Uterus (tissue), 4 donors: ENCODE data around the gene UQCC2. TPM values are rescaled to one million over a fixed set of nuclear protein-coding genes. Genes with fewer than 3 reads are reported as not detected.

ENCODE experiments used
- DNase-seq, 2 donors: peaks; one replicate each; pipeline ENCODE4 v3.0.0-alpha.2; 2019 to 2020
- H3K27ac ChIP-seq, 2 donors: fragments of 200-600 bp; sonication (generic); 1 replicate in 1 of 2; 2 replicates in 1 of 2; pipeline ENCODE4 v1.5.1; 2016 to 2018
- H3K27me3 ChIP-seq, 2 donors: fragments of 200-600 bp; sonication (generic); one replicate each; pipeline ENCODE4 v1.5.1; 2018 to 2019; ENCODE audit warnings: control low read depth in 1 of 2
- H3K36me3 ChIP-seq, 2 donors: fragments of 200-600 bp; sonication (generic); one replicate each; pipeline ENCODE4 v1.5.1; 2019; ENCODE audit warnings: control low read depth in 1 of 2
- H3K4me1 ChIP-seq, 2 donors: fragments of 200-600 bp; sonication (generic); one replicate each; pipeline ENCODE4 v1.5.1; 2018 to 2019; ENCODE audit warnings: control low read depth in 1 of 2
- H3K4me3 ChIP-seq, 2 donors: fragments of 200-600 bp; sonication (generic); 1 replicate in 1 of 2; 2 replicates in 1 of 2; pipeline ENCODE4 v1.5.1; 2018 to 2019; ENCODE audit warnings: mild to moderate bottlenecking in 1 of 2
- H3K9me3 ChIP-seq, 2 donors: fragments of 200-600 bp; sonication (generic); one replicate each; pipeline ENCODE4 v1.5.1; 2019; ENCODE audit warnings: control low read depth in 1 of 2
- POLR2A ChIP-seq, 2 donors: fragments of 450-650 bp; IDR thresholded peaks; one replicate each; pipeline ENCODE4 v1.6.1; 2016; ENCODE audit warnings: antibody characterized with exemption in 2 of 2, mild to moderate bottlenecking in 1 of 2, moderate library complexity in 1 of 2
- intact Hi-C: fragments of 100-400 bp; cut with DNase I; formaldehyde crosslinking; loops from one replicate; pipeline ENCODE4 v1.15.1; 2023; ENCODE audit warnings: low total_unique reads
- total RNA-seq, 4 donors: library from RNA; depleted of rRNA in 3 of 4; stranded (reverse); fragments of >200 nt in 3 of 4; gene quantifications; one replicate each; pipeline versions ENCODE4 v1.1.0 to v1.2.4, GENCODE V29; 2014 to 2023
- TF ChIP-seq, protein P1 (sequence below), 4 experiments: fragments of 200-600 bp in 2 of 4; fragments of 450-650 bp in 2 of 4; sonication (generic) in 2 of 4; IDR thresholded peaks; one replicate each; pipeline ENCODE4 v1.5.1; 2016 to 2019; ENCODE audit warnings: antibody characterized with exemption in 4 of 4, mild to moderate bottlenecking in 2 of 4, moderate library complexity in 1 of 4
- donor health status: DM: yes; HTN: yes; CAD: no.

UQCC2 gene
- total RNA-seq, 4 donors from 2014 or later, result 10.0 to 63.2 (median 30.9) TPM

DNA sequence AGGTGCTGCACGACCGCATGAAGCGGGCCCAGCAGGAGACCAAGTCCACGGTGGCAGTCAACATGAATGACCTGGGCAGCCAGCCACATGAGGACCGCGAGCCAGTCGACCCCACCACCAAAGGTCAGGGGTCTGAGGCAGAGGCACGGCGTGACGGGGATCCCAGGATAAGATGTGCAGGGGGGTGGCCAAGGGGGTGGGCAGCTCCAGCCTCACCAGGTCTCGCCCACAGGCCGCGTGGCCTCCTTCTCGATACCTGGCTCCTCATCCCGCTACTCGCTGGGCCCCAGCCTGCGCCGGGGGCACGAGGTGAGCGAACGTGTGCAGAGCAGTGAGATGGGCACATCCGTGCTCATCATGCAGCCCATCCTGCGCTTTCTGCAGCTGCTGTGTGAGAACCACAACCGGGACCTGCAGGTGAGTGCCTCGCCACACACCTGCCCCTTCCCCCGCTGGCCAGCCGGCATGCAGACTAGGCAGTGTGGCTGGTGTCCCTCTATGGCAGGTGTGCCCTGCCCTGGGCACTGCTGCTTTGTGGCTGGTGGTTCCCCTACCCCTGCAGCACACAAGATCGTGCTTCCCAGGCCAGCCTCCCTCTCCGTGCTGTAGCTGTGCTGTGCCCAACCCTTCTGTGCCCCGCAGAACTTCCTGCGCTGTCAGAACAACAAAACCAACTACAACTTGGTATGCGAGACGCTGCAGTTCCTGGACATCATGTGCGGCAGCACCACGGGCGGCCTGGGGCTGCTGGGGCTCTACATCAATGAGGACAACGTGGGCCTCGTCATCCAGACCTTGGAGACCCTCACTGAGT lies 25.9 kb downstream of the UQCC2 start:
- intact Hi-C loops, result no loop called here
- no peak for DNase-seq
- Histone ChIP-seq H3K4me1 (no peaks in the 10 kb centered on the region), H3K36me3 (no peaks in the 10 kb centered on the region), H3K4me3 (no peak overlapping the region), H3K27me3 (no peaks in the 10 kb centered on the region), H3K9me3 (no peaks in the 10 kb centered on the region), H3K27ac (no peak overlapping the region)
- TF ChIP-seq POLR2A (IDR thresholded peaks at IDR 0.05), result no peak
- TF ChIP-seq, protein P1, sequence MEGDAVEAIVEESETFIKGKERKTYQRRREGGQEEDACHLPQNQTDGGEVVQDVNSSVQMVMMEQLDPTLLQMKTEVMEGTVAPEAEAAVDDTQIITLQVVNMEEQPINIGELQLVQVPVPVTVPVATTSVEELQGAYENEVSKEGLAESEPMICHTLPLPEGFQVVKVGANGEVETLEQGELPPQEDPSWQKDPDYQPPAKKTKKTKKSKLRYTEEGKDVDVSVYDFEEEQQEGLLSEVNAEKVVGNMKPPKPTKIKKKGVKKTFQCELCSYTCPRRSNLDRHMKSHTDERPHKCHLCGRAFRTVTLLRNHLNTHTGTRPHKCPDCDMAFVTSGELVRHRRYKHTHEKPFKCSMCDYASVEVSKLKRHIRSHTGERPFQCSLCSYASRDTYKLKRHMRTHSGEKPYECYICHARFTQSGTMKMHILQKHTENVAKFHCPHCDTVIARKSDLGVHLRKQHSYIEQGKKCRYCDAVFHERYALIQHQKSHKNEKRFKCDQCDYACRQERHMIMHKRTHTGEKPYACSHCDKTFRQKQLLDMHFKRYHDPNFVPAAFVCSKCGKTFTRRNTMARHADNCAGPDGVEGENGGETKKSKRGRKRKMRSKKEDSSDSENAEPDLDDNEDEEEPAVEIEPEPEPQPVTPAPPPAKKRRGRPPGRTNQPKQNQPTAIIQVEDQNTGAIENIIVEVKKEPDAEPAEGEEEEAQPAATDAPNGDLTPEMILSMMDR (IDR thresholded peaks at IDR 0.05), result no peak

DNA sequence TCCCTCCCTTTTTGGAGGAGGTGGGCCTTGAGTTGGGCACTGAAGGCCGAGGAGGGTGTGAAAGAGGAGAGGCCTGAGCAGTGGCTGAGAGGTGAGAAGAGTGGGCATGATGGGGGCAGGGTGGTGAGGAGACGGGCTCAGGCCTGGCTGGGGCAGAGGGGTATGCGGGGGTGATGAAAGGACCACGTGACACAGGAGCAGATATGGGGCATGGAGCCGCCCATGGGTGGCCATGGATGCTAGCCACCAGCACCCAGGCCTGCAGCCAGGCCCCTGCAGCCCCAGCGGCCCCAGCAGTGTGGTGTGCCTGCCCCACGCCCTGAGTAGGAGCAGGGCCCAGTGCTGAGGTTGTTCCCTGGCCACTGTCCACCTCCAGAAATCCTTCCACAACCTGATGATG lies 26.5 kb downstream of the UQCC2 start:
- Histone ChIP-seq H3K9me3 (no peaks in the 10 kb centered on the region), H3K27me3 (no peaks in the 10 kb centered on the region), H3K4me1 (no peaks in the 10 kb centered on the region), H3K36me3 (no peaks in the 10 kb centered on the region), H3K27ac (no peak overlapping the region), H3K4me3 (no peak overlapping the region)
- no peak for DNase-seq
- intact Hi-C loops, result no loop called here
- no peak for TF ChIP-seq POLR2A (IDR thresholded peaks at IDR 0.05)
- TF ChIP-seq, protein P1 (IDR thresholded peaks at IDR 0.05), result no peak

DNA sequence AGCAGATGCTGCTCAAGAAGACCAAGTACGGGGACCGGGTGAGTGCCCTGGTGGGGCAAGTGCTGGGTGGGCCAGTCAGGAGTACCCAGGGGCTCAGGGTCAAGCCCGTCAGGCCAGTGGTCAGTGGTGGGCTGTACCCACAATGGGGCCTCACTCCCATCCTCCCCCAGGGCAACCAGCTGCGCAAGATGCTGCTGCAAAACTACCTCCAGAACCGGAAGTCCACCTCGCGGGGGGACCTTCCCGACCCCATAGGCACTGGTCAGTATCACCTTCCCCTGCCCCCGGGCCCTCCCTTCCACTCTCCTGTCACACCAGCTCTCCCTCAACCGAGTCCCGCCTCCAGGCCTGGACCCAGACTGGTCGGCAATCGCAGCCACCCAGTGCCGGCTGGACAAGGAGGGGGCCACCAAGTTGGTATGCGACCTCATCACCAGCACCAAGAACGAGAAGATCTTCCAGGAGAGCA lies 27.0 kb downstream of the UQCC2 start:
- H3K36me3 ChIP-seq, result no peaks in the 10 kb centered on the region
- no peak overlapping the region for H3K27ac ChIP-seq
- DNase-seq, result no peak
- no peaks in the 10 kb centered on the region for H3K9me3 ChIP-seq
- TF ChIP-seq, protein P1 (IDR thresholded peaks at IDR 0.05), result no peak
- intact Hi-C loops, result no loop called here
- H3K4me1 ChIP-seq, result no peaks in the 10 kb centered on the region
- no peak overlapping the region for H3K4me3 ChIP-seq
- no peaks in the 10 kb centered on the region for H3K27me3 ChIP-seq

DNA sequence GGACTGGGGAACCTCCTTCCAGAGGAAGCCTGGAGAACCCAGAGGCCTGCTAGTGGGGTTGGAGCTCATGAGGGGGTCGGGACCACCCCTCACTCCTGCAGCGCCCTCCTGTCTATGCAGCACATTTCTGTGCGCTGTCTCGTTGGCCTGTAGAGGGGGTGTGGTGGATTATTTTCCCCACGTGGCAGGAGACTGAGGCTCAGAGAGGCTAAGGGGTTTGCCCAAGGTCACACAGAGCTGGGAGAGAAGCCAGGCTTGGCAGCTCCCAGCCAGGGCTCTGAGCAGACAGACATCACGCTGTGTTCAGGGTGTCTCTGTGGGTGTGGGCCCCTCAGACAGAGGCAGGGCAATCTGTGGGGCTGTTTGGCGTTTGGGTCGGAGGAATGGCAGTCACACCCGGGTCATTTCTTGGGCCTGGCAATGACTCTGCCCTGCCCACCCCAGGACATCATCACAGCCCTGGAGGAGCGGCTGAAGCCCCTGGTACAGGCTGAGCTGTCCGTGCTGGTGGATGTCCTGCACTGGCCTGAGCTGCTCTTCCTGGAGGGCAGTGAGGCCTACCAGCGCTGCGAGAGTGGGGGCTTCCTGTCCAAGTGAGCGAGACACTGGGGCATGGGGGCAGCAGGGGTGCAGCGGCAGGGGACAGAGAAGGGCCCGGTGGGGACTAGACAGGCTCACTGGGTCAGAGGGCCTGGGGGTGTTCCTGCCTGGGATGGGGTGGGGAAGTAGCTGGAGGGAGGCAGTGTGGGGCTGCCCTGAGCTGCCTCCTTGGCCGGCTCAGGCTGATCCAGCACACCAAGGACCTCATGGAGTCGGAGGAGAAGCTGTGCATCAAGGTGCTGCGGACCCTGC lies 27.7 kb downstream of the UQCC2 start:
- no peak for DNase-seq
- no peaks in the 10 kb centered on the region for H3K9me3 ChIP-seq
- H3K4me1 ChIP-seq, result no peaks in the 10 kb centered on the region
- TF ChIP-seq, protein P1 (IDR thresholded peaks at IDR 0.05), result no peak
- TF ChIP-seq POLR2A (IDR thresholded peaks at IDR 0.05), result no peak
- no peaks in the 10 kb centered on the region for H3K27me3 ChIP-seq
- no peak overlapping the region for H3K27ac ChIP-seq
- H3K36me3 ChIP-seq, result no peaks in the 10 kb centered on the region
- intact Hi-C loops, result no loop called here
- no peak overlapping the region for H3K4me3 ChIP-seq

DNA sequence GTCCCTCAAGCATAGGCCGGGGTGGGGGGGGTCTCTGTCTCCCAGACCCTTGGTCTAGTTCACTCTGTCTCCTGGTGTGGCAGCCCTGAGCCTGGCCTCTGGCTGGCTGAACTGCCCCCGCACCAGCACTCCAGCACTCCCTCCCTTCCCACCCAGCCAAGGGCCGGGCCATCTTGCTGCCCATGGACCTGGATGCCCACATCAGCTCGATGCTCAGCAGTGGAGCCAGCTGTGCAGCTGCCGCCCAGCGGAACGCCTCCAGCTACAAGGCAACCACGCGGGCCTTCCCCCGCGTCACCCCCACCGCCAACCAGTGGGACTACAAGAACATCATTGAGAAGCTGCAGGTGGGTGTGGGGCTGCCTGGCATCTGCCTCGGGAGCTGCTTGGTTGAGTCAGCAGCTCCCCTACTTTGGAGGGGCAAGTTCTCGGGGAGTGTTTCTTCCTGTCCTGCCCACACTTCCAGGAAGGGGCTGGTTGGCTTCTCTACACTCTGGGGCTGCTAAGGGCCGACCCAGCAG lies 28.4 kb downstream of the UQCC2 start:
- Histone ChIP-seq H3K27me3 (no peaks in the 10 kb centered on the region), H3K36me3 (no peaks in the 10 kb centered on the region), H3K4me1 (no peaks in the 10 kb centered on the region), H3K4me3 (no peak overlapping the region), H3K27ac (no peak overlapping the region), H3K9me3 (no peaks in the 10 kb centered on the region)
- no peak for DNase-seq
- TF ChIP-seq POLR2A (IDR thresholded peaks at IDR 0.05), result no peak
- TF ChIP-seq, protein P1 (IDR thresholded peaks at IDR 0.05), result no peak
- intact Hi-C loops, result no loop called here
